Measurements from ENCODE around the gene G0S2.
A peak's percentile ranks its signal among the peaks of the same experiment; 100 is the strongest.

Gene G0S2, protein sequence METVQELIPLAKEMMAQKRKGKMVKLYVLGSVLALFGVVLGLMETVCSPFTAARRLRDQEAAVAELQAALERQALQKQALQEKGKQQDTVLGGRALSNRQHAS
- long read RNA-seq, donor 1, transcript G0S2-201 (2 exons, 866 nt): major isoform, 29 of 29 reads
- long read RNA-seq, donor 1, partial matches to known transcripts: 0 of 29 reads
- long read RNA-seq, donor 1, other reads (novel, unspliced or antisense): 0 of 29 reads
- long read RNA-seq, donor 2, transcript G0S2-201 (2 exons, 866 nt): major isoform, 17 of 28 reads
- long read RNA-seq, donor 2, partial matches to known transcripts: 11 of 28 reads
- long read RNA-seq, donor 2, other reads (novel, unspliced or antisense): 0 of 28 reads
- long read RNA-seq, donor 3, transcript G0S2-201 (2 exons, 866 nt): major isoform, 7 of 12 reads
- long read RNA-seq, donor 3, partial matches to known transcripts: 5 of 12 reads
- long read RNA-seq, donor 3, other reads (novel, unspliced or antisense): 0 of 12 reads
- long read RNA-seq, donor 4, transcript G0S2-201 (2 exons, 866 nt): major isoform, 17 of 17 reads
- long read RNA-seq, donor 4, partial matches to known transcripts: 0 of 17 reads
- long read RNA-seq, donor 4, other reads (novel, unspliced or antisense): 0 of 17 reads
- long read RNA-seq, donor 5, transcript G0S2-201 (2 exons, 866 nt): major isoform, 9 of 9 reads
- long read RNA-seq, donor 5, partial matches to known transcripts: 0 of 9 reads
- long read RNA-seq, donor 5, other reads (novel, unspliced or antisense): 0 of 9 reads
- long read RNA-seq, donor 6, transcript G0S2-201 (2 exons, 866 nt): major isoform, 33 of 33 reads
- long read RNA-seq, donor 6, partial matches to known transcripts: 0 of 33 reads
- long read RNA-seq, donor 6, other reads (novel, unspliced or antisense): 0 of 33 reads
- long read RNA-seq, donor 7, transcript G0S2-201 (2 exons, 866 nt): major isoform, 46 of 74 reads
- long read RNA-seq, donor 7, partial matches to known transcripts: 28 of 74 reads
- long read RNA-seq, donor 7, other reads (novel, unspliced or antisense): 0 of 74 reads
- long read RNA-seq, donor 8, transcript G0S2-201 (2 exons, 866 nt): major isoform, 22 of 22 reads
- long read RNA-seq, donor 8, partial matches to known transcripts: 0 of 22 reads
- long read RNA-seq, donor 8, other reads (novel, unspliced or antisense): 0 of 22 reads

DNA sequence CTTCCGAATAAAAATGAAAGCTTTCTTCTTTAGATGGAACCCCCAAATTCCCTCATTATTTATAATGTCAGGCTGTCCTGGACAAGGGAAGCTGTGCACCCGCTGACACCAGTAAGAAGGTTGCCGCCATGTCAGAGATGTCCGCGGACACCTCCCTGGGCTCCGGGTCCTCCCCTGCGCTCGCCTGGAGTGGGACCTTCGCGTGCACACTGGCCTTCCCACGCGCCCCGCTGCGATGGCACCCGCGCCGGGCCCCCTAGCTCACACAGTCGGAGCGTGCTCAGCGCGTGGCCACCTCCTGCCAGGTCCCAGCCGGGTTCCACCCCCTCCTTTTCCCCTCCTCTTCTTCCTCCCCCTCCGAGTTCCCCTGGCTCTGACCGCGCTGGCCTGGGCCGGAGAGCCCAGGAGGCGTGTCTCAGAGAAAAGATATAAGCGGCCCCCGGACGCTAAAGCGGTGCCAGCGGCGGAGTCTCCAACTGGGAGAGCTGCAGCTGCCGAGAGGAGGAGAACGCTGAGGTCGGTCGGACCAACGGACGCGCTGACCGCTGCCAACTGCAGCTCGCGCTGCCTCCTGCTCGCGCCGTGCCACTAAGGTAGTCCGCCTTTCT, at the start of gene G0S2:
Gene G0S2 (plus strand): TSS at position 456 of the 608 bp plus-strand sequence. CDS start 273 bp downstream, outside the sequence.
- no peak for DNase-seq

DNA sequence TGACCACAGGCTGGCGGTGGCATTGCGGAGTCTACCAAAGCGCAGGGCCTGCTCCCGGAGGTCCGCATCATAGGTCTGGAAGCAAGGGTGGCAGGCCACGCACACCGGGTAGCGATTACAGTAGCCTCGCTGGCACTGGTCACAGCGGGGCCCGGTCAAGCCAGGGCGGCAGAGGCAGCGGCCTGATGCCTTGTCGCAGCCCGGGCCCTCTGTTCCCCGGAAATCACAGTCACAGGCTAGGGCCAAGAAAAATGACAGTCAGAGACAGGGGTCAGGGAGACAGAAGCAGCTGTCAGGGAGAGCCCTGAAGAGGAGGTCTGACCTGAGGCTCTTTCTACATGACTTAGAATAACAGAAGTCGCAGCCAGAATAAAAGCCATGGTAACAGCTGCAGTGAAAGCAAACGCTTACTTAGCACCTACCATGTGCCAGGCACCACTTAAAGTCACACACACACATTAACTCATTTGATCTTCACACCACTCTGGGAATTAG, 49.4 kb upstream of the G0S2 start:
- no peak for DNase-seq

DNA sequence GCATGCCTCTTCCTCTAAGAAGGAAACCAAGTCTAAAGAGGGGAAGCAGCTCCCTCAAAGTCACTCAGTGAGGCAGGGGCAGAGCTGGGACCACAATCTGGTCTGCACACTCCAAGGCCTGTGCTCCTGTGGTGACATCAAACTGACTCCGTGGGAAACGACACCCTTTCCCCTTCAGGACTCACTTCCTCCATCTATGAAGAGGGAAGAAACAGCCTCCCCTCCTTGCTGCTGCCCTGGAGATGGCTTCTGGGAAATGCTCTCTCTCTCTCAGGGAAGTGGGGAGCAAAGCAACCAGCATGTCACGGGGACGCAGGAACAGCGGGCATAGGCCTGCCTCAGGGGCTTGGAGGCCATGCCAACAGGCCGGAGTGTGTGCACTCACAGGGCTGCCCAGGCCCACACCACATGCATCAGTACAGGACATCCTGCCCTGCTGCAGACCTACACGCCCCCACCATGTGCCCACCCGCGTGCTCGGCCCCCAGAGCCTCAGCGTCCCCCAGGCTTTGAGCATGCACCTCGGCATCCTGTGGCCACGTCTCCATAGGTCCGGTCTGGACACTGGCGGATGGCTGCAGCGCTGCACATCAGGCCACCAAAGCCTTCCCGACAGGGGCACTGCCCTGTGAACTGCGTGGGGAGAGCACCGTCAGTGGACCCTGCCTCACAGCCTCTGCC, 48.7 kb upstream of the G0S2 start:
- DNase-seq: no peak

DNA sequence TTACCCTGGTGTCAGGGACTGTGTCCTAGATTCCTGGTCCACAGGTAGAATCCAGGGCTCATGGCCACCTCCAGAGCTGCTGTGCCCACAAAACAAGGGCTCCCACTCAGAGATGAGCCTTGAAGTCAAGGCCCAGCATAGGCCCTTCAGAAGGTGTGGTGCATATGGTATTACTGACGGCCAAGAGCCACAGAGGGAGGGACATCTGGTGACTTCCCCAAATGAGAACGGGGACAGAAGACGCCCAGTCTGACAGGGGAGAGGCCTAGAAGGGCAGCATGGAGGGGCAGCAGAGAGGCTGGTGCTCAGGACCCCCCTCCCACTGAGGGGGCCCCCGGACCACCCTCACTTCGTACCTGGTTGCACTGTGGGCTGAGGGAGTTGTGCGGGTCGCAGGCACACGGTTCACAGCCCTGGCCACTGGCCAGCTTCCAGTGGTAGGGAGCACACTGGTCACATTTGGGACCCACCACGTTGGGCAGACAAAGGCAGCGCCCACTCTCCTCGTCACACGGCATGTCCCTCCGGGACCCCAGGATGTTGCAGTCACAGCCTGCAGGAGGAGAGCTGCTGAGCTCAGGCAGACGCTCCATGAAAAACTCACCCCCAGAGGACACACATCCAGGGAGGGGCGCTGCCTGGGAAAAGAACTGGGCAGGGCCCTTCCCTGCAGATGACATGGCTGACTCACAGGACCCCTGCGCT, 48.0 kb upstream of the G0S2 start:
- no peak for DNase-seq

DNA sequence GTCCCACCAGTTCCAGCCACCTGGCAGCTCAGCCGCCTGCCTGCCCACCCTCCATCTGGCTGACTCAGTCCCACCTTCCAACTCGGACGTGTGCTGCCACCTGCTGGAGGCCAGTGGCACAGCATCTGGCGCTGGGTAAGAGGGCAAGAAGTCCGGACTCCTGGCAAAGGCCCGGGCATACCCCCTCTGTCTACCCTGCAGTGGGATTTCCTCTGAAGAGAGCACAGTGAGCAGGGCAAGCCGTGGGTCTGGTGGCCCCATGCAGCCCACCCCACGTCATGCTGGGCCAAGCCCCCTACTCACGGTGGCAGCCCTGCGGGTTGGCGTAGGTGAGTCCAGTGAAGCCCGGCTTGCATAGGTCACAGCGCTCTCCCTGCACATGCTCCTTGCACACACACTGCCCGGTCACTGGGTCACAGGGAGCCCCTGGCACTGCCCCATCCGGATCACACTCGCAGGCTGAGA, 47.4 kb upstream of the G0S2 start:
- peak; percentile 81 for DNase-seq

DNA sequence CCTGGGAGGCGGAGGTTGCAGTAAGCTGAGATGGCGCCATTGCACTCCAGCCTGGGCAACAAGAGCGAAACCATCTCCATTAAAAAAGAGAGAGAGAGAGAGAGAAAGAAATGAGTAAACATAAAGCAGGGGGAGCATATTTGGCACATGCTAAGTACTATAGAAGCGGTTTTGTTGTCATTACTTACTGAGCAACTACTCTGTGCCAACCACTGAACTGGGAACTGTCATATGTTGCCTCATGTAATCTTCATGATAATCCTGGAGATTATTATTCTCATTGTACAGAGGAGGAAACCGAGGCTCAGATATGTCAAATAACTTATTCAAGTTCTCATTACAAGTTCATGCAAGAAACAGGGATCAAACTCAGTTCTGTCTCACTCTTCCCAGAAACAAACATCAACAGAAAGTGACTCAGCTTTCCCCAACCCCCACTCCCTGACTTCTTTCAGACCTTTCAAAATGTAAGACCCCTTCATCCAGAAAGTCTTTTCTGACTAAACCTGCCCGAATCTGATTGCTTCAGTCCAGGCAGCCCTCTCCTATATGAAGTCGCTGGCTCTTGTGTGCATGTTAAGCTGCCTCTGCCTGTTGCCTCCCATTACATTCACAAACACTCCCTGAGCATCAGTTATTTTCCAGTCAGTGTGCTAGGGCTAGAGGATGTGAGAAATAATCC, 46.5 kb upstream of the G0S2 start:
- no peak for DNase-seq

DNA sequence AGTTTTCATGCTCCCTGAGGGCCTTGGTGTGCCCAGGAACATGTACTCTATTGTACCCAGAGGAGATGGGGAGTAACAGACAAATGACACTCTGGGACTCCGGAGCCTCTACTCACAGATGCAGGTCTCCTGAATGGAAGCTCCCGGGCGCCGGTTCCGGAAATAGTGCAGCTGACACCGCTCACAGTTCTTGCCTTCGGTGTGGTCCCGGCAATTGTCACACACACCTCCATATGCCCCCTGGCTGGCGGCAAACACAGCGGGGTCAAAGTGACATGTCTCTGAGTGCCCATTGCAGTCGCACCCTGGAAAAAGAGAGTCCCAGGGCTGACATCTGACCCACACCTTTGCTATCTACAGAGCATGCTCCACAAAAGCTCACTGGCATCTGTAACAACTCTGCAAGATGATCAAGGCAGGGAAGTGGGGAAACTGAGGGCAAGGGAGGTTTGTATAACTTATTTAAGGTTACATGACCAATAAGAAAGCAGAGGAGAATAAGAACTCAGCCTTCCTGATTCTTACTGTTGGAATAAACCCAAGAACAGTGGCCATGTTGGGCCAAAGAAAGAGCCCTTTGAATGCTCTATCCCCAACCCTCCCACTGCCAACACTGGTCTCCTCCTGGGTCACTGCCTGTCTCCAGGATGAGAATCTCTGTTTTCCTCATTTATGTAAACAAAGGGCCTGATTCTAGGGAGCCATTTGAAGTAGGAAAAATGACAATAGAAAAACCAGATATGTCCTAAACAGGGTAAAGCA, 45.4 kb upstream of the G0S2 start:
- DNase-seq: no peak

DNA sequence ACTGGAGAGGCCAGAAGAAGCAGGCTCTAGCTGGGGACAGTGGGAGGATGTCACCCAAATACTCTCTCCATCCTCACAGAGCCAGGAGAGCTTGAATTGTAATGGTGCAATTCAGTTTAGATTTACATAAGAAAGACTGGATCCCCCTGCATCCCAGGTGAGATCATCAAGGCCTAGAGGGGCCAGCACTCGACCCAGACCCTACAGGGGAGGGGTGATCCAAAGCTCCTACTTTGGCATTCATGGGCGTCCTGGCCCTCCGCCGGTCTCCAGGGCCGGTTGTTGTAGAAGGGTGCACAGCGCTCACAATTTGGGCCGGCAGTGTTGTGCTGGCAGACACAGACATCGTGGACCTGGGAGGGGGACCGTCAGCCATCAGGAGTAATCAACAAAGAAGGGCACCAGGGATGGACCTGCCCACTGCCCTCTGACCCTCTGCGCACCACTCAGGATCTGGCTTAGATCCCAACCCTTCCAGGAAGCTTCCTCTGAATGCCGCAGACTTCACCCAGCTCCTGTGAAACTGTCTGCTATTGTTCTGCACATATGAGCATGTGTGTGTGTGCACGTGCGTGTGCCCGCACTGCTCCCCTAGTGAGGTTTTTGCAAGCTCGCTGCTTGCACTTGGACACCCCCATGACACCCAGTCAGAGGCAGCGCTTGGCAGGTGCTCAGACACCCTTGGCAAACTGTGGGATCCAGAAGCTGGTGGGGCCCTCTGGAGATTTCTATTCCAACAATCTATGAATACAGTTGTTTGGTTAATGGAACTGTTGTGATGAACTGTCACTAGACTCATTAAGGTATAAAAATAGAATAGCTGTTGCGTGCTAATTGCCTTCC, 44.6 kb upstream of the G0S2 start:
- DNase-seq: no peak

DNA sequence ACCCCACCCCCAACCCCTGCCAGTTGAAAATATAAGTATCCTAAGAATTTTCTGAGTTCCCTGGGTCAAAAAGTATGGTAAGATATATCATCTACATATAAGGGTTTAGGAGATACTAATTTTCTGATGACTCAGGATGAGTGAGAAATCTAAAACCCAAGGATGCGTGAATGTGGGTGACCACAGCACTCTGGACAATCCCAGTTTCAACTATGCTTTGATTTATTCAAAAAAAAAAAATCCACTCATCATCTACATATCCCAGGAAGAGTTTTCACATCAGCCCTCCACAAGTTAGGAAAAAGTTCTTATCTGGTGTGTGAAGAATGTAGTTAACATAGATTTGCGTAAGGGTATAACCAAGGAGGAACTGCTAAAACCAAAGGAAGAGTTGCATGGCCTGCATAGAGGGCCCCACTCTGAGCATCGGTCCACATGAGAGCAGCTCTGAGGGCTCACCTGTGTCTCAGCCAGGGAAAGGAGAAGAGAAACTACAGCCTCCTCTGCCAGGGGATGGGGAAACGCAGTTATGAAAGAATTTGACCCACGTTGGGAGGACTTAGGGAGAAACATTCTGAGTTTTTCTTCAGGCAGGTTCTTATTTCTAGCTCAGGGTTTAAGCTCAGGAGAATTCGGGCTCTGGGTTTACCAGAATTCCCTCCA, 41.7 kb upstream of the G0S2 start:
- DNase-seq: no peak

DNA sequence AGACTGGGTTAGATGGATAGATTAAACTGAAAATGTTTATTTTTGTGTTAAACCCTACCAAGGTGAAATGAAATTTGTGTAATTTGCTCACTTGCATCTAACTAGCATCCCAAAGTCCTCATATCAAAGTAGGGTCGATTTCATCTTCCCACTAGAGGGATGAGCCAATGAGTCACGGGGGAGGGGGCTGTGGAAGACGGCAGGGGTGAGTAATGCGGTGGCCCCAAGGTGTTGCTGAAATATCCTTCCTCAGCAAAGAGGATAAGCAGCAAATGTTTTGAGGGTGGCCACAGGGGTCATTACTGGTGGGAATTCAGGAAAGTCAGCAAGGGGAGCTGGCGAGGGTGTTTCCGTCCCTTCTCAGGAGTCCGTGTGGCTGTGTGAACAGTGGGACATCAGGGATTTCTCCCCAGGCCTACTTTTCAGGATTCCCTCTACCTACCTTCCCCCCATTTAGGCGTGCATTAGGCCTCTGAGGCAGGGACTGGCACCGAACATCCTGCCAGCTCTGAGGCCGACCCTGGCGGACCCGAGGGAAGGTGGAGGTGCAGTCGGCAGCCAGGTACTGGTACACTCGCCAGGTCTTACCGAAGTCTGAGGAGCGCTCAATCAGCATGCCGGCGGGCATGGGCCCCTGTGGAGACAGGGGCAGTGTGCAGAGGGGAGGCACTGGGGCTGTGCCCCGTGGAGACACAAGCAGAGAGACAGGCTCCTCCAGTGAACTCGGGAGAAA, 41.0 kb upstream of the G0S2 start:
- DNase-seq: no peak

DNA sequence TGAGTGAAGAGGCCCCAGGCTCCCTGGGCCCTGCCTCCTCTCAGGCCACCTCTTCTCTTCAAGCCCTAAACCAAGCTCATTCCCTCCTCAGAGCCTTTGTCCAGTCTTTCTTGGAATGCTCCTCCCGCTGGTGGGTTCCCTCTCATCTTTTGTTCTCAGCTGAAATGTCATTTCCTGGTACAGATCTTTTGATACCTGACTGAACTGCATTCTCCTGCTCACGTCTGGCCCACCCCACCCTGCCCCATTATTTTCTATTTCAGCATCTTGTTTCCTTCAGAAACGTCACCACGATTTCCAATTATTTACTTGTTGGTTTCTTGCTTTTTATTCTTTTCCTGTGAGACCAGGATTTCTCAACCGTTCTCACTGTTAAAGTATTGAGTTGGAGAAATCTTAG, 39.4 kb upstream of the G0S2 start:
- no peak for DNase-seq

DNA sequence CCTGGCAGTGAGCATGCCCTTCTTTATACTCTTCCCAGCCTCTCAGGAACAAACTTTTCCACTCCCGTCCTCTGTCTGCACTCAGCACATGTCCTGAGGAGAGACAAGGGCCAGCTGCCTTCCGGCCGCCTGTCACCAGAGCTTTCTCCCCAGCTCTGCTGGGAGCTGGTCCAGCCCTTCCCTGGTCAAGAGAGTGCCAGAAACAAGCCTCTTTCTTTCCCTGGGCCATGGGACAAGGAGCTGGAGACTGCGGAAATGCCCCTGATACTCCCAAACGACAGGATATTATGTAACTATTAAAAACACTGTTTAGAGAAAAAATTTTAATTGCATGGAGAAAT, 33.4 kb upstream of the G0S2 start:
- DNase-seq: peak; percentile 47

DNA sequence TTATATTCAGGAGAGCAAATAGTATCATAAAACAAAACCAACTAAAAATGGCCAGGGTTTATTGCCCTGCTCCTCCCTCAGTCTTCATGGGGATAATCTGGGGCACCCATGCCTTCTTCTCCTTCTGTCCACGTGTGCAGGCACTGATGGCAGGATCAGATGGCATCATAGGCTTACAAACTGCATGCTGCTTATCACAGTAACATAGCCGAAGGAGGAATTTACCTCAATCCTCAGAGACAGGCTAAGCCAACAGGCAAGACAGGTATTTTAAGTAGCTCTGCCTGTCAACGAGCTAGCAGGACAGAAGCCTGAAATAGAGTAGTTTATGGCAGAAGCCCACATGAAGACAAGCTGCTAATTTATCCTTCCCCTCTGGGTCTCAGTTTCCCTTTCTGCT, 32.4 kb upstream of the G0S2 start:
- DNase-seq: no peak

DNA sequence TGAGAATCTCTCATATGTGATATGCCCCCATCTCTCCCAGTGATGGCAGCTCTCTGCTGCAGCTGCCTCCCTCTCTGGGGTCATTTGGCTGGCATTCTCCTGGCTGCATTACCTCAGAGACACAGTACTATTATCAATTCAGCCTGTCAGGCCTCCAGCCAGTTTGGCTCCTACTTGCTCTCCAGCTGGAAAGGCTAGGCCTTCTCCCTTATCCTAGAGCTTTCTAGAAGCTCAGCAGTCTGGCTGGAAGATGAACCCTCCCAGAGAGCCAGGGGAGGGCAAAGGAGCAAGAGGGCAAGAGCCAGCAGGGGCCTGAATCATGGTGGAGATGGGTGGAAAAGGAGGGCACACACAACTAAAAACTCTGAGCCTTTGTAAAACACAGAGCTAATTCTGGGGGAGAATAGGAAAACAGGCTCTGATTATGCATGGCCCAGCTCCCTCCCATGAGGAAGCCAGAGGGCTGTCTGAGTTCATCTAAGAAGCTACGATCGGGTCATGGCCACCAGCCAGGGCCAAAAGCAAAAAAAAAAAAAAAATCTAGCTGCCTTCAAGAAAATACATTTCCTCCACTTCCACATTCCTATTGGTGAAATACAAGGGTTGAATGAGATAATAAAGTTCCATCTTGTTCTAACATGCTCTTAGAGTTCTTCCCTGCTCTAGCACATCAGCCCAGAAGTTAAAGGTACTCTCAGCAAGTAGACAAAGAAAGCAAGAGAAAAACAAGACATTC, 31.8 kb upstream of the G0S2 start:
- no peak for DNase-seq

DNA sequence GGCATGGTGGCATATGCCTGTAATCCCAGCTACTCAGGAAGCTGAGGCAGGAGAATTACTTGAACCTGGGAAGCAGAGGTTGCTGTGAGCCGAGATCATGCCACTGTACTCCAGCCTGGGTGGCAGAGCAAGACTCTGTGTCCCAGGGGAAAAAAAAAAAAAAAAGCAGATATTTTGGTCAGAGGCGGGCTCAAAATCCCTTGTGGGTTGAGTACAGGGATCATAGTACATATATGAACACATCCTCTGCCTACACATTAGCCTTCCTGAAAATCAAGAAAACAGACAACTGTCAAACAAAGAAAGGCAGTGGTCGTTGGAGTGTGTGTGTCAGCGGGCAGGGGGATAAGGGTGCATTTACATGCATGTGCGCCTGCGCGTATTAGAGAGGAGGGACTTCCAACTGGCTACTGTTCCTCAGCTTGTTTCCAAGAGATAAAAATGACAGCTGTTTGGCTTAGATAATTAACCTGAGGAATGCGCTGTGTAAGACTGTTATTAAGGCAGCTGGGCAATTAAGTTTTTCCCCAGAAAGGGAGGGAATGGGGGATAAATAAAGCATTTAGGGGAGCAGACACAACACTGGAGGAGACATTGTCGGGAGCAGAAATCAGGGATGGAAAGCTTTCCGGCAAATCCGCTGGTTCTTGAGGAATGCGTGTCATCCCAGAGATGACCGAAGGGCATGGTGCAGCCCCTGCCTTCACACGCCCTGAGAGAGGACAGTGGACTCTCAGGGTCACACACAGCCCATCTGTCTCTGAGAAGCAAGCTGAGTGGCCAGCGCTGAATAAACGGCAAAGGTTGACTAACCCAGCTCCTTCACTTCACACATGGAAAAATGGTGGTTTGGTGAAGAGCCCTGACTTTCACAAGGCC, 29.4 kb upstream of the G0S2 start:
- DNase-seq: peak; percentile 35

Data from right kidney (tissue), 9 donors.